Measurements from ENCODE around the gene TSPAN18.

Gene TSPAN18

DNA sequence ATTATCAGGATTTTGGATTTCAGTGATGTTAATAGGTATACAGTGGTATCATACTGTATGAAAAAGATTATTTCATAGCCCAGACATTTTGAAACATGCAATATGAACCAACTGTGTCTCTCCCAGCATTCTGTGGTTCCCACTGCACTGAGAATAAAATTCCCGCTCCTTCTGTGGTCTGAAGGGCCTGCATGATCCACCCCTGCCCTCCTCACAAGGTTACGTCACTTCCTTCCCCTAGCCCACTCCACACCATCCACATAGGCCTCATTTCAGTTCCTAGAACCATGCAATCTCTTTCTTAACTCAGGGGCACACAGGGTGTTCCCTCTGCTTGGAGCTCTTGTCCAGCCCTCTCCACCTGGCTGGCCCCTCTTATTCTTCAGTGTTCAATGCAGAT lies 103.1 kb downstream of the TSPAN18 start:
- DNase-seq = peak; percentile 16

DNA sequence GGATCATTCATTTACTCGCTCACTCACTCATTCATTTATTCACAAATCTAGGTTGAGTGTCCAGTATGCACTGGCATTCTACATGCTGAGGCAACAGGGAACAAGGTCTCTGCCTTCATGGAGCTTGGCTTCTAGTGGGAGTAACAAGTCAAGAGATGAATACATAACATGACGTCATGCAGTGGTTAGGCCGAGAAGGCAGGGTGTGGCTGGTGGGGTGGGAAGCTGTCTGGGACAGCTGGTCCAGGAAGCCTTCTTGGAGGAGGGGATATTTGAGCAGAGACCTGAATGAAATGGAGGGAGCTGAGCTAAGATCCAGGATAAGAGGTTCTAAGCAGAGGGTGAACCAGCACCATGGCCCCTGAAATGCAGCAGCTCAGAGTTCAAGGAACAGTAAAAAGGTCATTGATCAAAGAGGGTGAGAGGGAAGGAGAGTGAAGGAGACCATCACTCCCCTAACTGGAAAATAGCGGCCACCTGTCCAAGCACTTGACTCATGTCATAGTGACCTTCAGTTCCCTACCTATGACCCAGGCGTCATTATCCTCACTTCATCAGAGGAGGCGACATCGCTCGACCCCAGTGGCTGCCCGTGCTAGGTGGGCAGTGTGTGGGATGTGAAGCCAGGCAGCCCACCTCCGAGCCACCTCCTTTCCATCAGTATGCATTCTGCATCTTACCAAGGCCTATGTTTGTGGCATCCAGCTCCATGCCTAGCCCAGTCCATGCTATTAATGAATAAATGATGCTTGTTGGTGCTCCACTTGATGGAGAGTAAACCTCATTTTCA lies 105.0 kb downstream of the TSPAN18 start:
- DNase-seq = no peak

DNA sequence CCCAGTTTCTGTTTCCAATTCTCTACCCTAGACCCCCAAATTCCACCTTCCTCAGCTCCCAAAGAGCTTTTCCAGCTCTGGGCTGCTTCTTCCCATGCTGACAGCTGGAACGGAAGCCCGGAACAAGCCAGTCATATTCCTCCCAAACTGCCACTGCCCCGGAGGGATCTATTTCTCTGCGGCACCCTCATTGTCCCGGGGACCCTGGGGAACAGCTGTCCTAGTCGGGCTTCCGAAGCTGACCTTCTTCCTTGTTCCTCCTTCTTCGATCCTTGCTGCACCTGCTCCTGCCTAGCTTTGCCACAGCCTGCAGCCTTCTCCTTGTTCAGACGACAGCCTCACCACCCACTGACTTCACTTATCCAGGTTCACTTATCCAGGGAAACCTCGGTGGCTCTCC lies 105.7 kb downstream of the TSPAN18 start:
- no peak for DNase-seq

DNA sequence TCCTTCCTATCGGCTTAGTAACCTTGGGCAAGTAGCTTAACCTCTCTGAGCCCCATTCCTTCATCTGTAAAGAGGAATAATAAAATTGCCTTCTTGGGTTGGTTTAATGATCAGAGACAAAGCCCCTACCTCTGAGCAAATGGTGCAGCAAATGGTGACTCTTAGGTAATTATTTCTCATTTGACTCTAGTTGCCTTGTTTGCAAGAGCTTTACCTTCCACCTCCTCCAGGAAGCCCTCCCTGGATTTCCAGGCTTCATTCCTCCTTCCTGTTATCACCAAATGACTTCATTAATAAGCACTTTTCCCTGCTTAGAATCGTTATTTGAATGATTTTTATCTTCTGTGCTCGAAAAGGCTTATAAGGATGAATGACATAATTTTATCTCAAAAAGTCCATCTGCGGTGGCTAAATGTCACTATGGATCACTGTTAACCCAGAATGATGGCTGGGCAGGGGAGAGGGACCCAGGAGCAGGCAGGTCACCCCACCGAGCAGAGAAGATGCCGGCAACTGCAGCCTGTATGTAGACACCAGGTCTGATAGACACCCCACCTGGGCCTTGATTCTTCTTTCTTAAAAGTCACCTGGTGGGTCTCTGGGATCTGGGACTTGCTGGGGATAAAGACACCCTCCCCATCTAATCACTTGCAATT lies 106.6 kb downstream of the TSPAN18 start:
- DNase-seq = no peak

DNA sequence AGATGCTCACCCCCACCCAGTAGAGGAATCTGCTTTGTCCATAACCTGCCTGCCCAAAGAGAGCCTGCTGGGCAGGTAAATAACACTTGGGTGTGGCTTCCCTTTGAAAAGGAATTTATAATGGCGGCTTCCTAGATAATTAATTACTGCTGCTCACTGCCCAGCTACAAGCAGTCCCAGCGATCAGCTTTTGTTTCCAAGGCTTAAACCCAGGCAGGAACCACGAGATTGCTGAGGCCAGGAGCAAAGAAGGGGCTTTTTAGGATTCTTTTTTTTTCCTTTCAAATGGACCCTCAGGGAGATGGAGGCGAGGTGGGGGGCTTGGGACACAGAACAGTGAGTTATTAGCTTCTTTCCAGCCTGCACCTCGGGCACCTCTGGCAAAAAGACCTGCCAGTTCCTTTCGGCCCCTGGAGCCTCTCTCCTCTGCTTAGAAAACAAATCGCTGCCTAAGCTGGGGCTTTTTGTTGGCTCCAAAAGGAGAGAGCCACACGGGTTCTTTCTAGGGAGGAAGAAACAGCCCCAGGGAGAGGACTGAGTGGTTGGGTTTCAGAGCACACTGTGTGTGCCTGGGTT lies 107.2 kb downstream of the TSPAN18 start:
- peak; percentile 57 for DNase-seq

DNA sequence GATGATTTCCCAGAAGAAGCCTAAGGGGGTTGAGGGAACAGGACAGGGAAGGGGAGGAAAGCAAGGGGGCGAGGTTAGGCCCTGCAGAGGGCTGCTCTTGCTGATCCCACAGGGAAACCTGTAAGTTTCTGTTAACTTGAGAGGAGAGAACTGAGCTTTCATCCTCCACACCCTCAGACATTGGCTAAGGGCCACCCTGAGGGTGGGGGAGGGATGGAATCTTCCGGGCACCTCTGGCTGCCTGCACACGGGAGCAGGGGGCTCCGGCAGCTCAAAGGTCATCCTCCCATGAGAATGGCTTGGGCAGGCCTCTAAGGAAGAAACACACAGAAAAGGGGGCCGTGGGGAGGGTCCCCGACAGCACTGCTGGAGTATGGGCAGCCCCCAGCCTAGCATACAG lies 108.1 kb downstream of the TSPAN18 start:
- peak; percentile 35 for DNase-seq

DNA sequence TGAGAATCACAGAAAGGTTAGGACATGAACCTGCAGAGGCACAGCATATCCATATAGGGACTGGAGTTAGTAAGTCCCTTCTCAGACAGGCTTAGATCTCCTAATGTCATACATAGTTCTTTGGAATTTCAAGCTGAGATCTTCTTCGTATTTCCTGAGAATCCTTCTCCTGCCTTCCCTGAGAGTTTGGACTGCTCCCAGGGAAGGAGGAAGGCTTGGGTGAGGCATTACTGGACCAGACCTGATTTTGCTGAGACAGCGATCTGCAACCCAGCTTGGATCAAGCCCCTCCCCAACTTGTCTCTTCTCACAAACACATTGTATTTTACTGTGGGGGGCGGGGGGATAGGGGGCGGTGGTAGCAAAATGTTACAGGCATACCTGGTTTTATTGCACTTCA lies 108.5 kb downstream of the TSPAN18 start:
- no peak for DNase-seq

DNA sequence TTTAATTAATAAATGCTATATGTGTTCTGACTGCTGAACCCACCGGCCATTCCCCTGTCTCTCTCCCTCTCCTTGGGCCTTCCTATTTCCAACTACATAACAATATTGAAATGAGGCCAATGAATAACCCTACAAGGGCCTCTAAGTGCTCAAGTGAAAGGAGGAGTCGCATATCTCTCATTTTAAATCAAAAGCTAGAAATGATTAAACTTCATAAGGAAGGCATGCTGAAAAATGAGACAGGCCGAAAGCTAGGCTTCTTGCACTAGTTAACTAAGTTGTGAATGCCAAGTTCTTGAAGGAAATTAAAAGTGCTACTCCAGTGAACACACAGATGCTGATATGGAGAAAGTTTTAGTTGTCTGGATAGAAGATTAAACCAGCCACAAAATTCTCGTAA lies 109.2 kb downstream of the TSPAN18 start:
- DNase-seq = no peak

DNA sequence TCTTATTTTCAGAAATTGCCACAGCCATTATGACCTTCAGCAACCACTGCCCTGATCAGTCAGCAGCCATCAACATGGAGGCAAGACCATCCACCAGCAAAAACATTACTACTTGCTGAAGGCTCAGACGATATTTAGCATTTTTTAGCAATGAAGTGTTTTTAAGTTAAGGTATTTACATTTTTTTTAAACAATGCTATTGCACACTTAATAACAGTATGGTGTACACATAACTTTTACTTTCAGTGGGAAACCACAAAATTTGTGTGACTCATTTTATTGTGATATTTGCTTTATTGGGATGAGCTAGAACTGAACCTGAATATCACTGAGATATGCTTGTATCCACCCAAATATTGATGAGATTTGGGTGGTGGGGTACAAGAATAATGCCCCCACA lies 110.9 kb downstream of the TSPAN18 start:
- no peak for DNase-seq

DNA sequence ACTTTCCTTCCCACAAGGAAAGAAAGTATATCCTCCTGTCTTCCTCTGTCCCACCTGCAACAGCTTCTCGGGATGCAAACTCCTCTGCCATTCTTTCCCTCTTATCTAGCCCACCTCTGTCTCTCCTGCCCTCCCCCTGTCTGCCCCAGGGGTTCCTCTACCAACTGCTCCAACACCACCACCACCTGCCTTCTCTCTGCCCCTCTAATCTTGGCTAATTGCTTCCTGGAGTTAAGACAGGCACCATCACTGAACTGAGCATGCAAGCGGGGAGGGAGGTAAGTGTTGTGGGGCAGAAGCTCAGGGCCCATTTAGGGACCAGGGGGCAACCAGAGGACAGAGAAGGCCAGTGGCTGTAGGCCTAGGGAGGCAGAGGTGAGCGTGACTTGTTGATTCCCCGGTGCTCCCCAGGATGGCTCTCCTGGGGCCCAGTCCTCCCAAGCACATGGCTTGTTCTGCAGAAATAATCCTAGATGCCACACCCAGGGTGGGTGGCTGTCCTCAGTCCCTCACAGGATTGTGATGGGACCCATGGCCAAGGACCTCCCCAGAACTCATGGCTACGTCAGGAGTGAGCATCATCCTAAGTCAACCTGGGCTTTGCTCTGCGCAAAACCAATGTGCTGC lies 112.8 kb downstream of the TSPAN18 start:
- DNase-seq = no peak

DNA sequence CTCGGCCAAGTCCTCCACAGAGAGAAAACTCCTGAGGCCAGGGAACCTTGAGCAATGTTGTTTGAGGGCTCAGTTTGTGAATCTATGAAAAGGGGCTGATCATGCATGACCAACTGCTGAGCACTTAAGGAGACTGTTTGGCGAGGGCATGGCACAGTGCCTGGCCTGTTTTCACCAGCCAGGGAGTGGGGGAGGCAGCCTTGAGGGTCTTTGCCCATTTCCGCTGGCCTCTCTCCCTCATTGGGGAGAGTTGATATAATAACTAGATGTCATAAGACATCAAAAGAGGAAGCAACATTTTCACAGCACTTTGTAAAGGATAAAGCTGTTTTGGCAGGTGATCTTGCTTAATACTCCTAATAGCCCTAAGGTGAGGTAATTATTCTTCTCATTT lies 113.3 kb downstream of the TSPAN18 start:
- DNase-seq = no peak

DNA sequence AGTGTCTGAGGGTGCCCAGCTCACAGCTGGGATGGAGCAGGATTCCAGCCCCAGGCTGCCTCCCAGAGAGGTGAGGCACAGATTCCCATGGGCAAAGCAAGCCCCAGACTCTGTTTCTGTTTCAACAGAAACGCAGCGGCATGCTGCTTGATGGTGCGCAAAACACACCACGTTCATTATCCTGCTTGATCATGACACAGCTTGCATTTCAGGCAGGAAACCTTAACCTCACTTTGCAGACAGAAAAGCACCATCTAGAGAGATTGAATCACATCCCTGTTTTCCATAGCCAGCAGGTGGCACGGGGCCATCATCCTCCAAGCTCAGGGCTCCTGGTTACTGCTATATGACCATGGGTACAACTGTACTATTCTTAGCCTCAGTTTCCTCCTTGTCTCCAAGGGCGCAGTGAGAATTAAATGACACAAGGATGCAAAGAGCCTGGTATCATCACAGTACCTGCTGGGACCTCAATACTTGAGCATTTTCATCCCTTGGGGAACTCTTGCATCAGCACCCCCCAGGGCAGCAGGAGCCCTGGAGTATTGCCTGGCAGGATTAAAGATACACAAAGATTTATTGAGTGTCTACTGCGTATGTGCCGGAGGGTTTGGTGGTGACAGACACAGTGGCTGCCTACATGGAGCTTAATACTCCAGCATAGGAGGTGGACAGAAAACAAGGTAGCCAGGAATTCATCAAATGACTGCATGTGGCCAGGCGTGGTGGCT lies 113.9 kb downstream of the TSPAN18 start:
- no peak for DNase-seq

DNA sequence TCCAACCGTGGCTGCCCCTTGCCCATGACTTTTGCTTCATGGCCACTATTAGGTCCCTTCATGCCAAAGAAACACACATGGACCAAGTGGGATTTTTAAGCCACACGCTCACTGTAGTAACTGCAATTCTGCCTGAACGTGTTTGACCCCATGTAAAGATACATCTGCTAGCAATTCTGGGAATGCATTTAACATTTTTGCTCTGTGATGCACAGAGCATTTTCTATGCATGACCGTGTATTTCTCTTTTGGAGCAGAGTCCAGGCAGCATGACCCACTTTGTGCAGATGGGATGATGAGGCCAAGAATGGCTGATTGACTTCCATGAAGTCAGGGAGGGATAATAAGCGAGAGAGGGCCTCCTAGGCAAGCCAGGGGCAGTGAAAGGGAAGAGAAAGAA lies 115.5 kb downstream of the TSPAN18 start:
- no peak for DNase-seq

DNA sequence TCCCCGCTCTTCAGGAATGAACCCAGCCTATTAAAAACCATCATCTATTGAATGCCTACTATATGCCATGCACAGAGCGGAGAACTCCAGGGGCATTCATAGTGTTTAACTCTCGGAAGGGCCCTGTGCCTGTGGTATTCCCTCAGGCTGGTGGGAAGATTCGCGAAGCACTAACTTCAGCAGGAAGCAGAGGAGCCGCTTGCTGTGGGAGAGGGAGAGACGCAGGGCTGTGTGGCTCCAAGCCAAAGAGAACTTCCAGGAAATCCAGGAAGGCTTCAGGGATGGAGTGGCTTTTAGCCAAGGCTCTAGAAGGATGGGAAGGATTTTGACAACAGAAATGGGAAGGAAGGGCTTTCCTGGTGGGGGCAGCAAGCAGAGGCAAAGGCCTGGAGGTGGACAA lies 120.1 kb downstream of the TSPAN18 start:
- DNase-seq = no peak

DNA sequence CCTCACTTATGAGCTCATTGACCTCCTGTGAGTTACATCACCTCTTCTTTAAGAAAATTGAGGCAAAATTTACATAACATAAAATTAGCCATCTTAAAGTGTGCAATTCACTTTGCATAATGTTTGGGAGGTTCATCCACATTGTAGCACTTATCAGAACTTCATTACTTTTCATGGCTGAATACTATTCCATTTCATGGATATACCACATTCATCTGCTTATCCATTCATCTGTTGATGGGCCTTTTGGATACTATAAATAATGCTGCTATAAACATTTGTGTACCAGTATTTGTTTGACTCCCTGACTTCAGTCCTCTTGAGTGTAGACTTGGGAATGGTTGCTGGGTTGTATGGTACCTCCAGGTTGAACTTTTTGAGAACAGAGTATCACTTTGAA lies 120.6 kb downstream of the TSPAN18 start:
- DNase-seq = no peak

DNA sequence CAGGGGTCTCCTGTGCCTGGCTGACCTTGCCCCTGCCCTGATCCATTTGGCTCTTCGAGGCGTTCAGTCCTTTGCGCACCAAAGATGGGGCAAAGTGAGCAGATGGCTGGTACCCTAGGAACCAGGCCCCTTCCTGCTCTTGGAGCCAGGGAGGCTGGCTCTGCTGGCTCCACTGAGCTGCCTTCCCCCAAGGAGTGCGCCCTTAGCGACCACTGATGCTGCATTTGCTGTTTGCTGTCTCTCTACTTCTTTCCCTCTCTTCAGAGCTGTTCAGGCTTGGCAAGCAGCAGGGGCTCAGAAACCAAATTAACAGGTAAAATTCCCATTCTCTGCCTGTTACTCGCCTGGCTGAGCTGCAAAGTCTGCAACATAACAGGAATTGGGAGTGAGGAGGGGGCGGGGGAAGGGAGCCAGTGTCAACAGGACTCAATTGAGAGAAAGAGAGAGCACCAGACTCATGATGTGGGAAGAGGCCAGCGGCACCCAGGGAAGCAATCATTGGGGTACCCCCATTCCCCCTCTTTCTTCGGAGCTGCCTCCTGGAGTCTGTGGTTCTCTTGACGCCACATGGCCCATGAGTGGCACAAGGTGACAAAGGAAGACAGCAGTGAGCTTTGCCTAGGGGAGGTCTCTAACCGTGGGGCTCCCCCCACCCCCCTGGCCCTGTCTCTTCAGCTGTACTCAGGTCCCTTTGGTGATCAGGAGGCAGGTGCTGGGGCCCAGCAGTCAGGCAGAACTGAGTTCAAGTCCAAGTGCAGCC lies 121.6 kb downstream of the TSPAN18 start:
- peak; percentile 58 for DNase-seq

DNA sequence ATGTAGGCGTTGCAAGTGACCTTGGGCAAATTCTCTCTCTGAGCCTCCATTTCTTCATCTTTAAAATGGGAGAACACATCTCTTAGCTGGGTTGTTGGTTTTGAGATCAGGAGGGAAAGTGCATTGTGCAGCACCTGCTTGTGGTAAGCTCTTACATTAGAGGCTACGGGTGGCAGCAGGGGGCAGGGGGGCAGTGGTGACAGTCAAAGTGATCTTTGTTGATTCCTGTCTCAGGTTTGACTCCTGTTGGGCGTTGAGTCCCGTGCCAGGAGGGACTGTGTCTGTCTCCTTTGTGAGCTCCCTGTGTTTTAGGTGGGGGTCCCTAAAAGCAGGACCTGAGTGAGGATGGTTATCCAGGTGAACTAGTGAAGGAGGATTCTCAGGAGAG lies 122.2 kb downstream of the TSPAN18 start:
- peak; percentile 45 for DNase-seq

DNA sequence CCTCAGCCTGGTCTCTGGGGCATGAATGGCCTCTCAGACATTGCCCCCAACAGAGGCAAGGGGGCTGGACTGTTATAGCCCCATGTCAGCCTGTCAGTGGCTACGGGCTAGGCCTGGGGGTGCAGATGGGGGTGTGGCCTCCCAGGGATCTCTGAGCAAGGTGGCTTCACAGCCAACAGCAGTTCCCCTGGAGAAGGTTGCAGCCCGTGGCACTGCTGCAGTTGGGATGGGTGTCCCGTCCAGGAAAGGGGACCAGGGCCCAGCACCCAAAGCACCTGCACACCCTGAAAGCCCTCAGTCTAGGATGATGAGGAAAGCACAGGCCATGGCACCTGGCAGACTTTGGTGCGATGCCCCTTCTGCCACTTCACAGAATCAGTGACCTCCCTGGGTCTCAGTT lies 122.7 kb downstream of the TSPAN18 start:
- no peak for DNase-seq

DNA sequence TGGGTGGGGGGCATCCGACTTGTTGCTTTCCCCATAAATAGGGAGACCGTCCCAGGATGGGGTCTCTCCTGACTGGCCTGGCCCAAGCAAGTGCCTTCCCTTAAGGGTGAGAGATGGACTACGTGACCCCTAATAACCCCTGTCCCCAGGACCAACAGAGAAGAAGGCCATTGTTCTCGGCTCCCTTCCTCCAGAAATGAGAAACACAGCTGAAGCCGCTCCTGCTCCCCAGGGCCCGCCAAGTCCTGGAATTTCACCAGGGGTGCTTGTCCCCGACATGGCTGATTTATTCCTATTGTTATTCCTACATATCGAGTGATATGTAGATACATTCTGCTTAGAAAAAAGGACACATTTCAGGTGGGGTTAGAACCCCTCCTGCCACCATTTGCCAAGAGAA lies 123.2 kb downstream of the TSPAN18 start:
- peak; percentile 29 for DNase-seq

DNA sequence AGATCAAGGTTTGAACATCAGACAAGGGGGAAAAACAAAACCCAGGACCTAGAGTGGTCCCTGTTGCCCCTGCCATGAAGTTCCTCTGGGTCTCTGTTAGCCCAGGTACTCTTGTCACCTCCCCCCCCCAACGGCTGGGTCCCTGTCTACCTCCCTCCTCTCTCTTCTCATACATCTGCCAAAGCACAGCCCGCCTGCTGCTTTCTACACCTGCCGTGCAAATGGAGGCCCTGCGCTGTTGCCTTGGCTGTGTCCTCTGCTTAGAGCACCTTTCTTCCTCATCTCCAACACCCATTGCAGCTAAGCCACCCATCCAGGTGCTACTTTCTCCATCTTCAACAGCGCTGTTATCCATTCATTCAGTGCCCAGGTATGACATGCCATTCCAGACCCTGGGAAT lies 124.7 kb downstream of the TSPAN18 start:
- DNase-seq = peak; percentile 34

DNA sequence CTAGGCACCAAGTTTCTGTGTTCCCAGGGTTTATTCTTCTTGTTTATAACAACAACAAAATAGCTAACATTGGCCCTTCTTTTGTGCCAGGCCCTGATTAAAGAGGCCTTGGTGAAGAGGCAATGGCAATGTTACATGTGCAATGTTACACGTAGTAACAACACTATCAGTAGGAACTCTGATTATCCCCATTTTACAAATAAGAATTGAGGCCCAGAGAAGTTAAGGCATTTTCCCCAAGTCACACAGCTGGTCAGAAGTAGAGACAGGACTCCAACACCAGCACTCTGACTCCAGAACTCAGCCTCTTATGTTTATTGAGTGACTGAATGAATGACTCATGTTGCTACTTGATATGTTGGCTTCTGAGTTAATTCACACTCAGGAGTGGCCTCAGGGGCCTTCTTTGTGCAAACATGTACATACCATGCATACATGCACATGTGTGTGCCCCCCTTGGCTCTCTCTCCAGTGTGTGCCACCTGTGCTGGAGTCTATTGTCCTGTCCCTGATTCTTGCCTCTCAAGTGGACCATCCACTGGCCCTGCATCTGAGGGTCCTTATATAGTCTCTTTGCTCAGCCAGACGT lies 125.5 kb downstream of the TSPAN18 start:
- DNase-seq = peak; percentile 30

DNA sequence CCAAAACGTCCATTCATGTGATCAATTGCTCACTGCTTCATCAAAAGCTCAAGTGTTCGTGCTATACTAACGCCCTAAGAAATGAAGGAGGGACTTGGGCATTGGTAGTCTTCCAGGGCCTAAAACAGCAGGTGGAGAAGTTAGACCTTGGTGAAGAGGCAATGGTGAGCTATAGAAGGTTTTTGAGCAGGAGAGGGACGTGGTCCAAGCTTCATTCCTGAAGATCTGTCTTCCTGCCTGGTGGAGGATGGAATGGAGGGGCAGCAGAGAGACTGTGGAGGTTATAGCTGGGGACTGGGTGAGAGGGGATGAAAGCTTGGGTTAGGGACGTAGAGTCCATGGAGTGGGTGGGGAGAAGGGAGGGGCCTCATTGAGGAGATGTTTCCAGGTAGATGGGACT lies 126.2 kb downstream of the TSPAN18 start:
- peak; percentile 24 for DNase-seq
